LNCAP (cell line): Measurements from ENCODE around the gene GTF3C1.

Experiments
- CTCF ChIP-seq: fragments of 450-650 bp; IDR thresholded peaks from 2 replicates; pipeline ENCODE4 v1.5.1; 2017; ENCODE audit warnings: mild to moderate bottlenecking

The GTF3C1 gene

GRCh38 chr16:27543801-27544200 lies 5.9 kb downstream of the GTF3C1 start:
- no peak for TF ChIP-seq CTCF

- no peak for TF ChIP-seq CTCF
Measured at GRCh38 chr16:27539636-27540035, 10.1 kb downstream of the GTF3C1 start.

- TF ChIP-seq CTCF = no peak
Measured at GRCh38 chr16:27539120-27539519, 10.6 kb downstream of the GTF3C1 start.

- TF ChIP-seq CTCF = no peak
Measured at GRCh38 chr16:27538528-27538927, 11.2 kb downstream of the GTF3C1 start.

- TF ChIP-seq CTCF = no peak
Measured at GRCh38 chr16:27534256-27534655, 15.5 kb downstream of the GTF3C1 start.

GRCh38 chr16:27531826-27532800 lies 17.6 kb downstream of the GTF3C1 start:
- no peak for TF ChIP-seq CTCF

GRCh38 chr16:27531186-27531585 lies 18.5 kb downstream of the GTF3C1 start:
- TF ChIP-seq CTCF = no peak
